HG02588 (cell line): Measurements from ENCODE around the gene SLC25A23.
A peak's percentile ranks its signal among the peaks of the same experiment; 100 is the strongest.
"Not testable (repeated sequence)": the region's sequence is repeated elsewhere in the genome, so short reads cannot be mapped to it uniquely, and the experiment has no call there.

Source experiments
- ATAC-seq: cut with Tn5 transposase; IDR thresholded peaks from one replicate; pipeline ENCODE4 v1.9.1; 2021; ENCODE audit warnings: mild to moderate bottlenecking, moderate library complexity; ENCODE audit not compliant: unreplicated experiment

Gene SLC25A23

DNA sequence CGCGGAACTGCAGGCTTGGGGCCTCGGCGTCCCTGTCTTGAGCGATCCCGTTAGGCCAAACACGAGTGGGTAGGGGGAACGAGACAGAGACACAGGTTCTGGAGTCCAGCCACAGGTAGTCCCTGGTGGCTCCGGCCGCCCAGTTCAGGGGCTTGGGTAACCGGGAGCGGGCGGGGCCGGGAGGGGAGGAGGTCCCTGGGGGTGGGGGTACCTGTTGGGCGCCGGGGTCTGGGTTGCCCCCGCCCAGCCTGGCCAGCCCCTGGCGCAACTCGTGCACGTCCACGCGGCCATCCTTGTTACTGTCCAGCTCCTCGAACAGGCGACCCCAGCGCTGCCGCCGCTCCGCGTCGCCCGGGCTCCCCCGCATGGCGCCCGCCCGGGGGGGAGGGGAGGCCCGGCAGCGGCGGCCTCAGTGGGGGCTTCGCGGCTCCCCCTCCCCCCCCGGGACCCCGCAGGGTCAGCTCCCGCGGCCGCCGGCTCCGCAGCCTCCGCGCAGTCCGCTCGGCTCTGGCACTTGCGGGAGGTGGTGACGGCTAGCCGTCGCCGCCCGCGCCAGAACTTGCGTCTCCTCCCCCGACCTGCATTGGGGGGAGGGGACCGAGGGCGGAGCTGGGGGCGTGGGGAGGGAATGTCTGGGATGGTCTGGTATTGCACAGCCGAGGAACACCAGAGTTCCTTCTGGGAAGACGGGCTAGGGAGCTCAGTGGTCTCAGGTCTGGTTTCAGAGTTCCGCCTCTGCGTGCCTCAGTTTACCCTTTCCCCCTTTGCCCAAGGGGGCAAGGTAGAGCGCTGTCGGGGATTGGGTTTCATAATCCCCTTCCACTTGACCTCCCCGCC is at the start of gene SLC25A23:
Gene SLC25A23 (minus strand): TSS at position 531 of the 837 bp plus-strand sequence. CDS start 164 bp downstream, at position 367.
- ATAC-seq = peak; percentile 36

DNA sequence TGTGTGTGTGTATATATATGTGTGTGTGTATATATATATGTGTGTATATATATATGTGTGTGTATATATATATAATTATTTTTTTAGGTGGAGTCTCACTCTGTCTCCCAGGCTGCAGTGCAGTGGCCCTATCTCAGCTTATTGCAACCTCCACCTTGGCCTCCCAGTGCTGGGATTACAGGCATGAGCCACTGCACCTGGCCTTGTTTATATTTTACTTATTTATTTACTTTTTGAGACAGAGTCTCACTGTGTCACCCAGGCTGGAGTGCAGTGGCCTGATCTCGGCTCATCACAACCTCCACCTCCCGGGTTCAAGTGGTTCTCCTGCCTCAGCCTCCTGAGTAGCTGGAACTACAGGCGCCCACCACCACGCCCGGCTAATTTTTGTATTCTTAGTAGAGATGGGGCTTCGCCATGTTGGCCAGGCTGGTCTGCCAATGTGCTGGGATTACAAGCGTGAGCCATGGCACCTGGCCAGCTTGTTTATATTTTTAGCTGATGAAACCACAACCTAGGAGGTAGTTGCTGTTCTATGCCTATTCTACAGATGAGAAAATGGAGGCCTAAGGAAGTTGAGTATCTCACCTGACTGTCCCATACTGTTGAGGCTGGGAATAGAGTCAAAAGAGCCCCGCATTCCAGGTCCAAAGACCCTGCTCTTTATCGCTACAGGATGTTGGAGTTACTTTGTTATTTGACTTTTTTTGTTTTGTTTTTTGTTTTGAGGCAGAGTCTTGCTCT is 48.6 kb upstream of the SLC25A23 start:
- not testable (repeated sequence) for ATAC-seq

DNA sequence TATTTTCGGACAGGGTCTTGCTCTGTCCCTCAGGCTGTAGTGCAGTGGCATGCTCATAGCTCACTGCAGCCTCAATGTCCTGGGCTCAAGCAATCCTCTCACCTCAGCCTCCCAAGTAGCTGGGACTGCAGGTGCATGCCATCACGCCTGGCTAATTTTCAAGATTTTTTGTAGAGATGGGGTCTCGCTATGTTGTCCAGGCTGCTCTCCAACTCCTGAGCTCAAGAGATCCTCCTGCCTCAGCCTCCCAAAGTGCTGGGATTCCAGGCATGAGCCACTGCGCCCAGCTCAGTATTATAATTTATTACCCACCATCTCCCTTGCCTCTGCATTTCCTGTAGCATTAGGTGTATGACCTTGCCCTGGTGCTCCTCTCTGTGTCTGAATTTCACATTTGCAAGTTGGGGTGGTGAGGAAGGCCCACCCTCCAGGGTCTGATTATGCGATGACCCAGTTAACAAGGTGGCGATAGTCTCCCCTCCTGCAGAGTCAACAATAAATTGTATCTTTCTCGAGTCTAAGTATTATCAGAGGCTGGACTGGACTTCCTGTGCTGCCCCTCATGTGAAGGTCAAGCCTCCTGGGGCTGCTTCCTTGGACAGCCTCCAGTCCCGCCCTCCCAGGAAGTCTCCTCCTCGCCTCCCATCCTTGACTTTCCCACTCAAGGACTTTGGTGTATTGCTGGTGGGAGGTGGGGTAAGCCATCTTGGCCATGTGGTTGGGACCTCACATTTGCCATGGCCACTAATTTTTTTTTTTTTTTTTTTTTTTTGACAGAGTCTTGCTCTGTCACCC is 44.0 kb upstream of the SLC25A23 start:
- no peak for ATAC-seq

DNA sequence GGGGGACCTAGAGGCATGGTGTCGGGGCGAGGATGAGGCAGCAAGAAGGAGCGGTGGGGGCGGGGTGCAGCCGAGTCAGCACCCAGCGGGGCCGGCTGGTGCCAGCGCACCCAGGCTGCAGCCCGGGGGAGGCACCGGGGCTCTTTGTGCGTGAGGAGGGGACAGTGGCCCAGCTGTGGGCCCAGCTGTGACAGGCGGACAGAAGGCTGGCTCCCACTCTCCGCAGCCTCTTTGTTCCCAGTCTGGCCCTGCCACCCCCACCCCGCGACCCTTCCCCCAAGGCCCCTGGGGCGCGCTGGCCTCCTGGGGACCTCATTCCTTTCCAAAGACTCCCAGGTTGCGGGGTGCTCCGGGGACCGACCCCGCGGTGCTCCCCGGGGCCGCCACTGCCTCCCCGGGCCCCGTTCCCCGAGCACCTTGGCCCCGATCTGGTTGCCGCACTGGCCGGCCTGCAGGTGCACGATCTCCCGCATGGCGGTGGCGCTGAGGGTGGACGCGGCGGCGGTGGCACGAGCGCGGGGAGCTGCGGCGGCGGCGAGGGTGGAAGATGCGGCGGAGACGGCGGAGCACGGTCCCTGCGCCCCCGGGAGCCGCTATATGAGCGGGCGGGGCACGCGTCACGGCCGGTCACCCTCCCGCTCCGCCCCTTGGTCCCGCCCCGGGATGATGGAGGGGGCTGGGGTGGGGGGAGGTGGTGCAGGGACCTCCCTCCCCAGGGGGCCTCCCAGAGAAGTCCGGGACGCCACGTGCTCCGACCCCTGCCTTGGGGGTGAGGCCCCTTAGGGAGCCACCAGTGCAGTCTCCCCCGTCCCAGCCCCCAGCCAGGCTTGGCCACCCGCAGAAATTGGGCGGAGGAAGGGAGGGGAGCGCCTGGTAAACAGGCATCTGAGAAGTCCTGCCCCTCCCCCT is 42.4 kb upstream of the SLC25A23 start, which contains the start of gene TUBB4A:
Gene TUBB4A (minus strand): TSS at position 570 of the 909 bp plus-strand sequence. CDS start 97 bp downstream, at position 473.
- ATAC-seq = no peak

DNA sequence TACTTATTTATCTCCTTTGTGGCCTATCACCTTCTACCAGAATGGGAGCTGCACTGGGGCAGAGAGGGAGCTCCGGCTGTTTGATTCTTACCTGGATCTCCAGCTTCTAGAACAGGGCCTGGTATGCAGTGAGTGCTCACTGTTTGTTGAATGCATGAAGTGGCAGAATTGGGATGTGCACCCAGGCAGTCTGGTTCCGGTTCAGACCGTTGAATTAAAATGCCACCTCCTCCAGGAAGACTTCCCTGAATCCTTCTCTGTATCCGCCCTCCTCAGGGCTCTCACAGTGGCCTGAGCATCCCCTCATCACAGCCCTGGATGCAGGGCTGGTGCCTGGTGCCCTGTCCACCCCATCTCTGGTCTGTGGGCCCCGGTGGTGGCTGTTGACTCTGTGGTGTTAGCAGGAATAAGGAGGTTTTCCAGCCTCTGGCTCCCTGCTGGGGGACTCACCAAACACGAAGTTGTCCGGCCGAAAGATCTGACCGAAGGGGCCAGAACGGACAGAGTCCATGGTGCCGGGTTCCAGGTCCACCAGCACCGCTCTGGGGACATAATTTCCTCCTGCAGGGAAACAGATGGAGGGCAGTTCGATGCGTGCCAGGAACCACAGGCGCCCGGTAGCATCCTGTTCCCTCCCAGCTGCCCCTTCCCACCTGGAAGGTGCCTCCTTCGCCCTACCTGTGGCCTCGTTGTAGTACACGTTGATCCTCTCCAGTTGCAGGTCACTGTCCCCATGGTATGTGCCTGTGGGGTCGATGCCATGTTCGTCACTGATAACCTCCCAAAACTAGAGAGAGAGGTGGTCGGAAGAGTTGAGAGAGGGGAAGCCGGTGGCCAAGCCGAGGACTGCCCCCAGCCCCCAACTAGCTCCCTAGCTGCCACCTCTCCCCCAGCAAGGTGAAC is 41.5 kb upstream of the SLC25A23 start:
- ATAC-seq = no peak

DNA sequence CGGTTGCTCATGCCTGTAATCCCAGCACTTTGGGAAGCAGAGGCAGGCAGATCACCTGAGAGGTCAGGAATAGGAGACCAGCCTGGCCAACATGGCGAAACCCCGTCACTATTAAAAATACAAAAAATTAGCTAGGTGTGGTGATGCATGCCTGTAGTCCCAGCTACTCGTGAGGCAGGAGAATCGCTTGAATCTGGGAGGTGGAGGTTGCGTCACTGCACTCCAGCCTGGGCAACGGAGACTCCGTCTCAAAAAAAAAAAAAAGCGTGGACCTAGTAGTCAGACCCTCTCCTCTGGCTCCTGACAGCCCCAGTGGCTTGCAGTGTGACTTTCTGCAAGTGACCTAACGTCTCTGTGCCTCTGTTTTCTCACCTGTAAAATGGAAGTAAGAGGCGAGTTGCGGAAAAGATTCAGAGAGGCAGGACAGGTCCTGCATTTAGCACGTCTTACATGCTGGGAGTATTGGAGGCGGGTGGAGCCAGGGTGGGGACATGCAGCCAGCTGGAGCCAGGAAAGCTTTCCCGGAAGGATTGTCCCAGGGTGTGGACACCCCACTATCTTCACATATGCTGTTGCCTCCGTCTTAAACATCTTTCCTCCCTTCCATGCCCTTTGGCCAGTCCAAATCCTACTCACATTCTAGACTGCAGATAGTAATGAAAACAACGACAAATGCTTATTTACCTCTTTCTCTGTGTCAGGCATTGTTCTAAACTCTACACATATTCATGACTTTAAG is 39.6 kb upstream of the SLC25A23 start:
- no peak for ATAC-seq

DNA sequence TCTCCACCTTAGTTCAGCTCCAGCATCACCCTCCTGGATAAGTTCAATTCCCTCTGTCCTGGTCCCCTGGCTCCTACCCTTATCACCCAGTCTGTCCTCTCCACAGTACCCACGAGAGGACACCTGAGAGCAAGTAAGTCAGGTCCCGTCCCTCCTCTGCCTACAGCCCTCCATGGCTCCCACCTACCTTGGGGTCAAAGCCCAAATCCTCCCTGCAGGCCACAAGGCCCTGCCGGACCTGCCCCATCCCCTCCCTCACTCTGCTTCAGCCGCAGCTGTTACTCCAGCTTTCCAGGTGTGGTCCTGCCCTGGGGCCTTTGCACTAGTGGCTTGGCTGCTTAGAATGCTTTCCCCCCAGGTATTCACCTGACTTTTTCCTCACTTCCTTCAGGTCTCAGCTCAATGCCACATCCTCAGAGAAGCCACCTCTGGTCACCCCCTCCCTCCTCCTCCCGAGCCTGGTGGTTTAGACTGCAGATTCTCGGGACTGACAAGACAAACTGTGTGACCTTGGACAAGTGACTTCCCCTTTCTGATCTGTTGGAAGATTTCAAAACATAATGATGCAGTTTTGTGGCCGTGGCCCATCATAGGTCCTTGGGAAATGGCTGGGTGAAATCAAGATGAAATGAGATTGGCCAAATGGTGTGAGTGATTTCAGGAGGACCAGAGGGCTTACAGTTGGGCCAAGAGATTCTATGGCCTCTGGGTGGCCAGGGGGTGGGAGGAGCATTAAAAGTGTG is 38.9 kb upstream of the SLC25A23 start:
- ATAC-seq = no peak

DNA sequence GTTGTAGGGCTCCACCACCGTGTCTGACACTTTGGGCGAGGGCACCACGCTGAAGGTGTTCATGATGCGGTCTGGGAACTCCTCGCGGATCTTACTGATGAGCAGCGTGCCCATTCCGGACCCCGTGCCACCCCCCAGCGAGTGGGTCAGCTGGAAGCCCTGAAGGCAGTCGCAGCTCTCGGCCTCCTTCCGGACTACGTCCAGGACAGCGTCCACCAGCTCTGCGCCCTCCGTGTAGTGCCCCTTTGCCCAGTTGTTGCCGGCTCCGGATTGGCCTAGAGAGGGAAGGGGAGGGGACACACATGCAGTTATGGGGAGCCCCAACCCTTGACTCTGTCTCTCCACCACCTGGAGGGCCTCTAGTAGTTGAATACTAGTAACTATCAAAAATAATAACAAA is 36.4 kb upstream of the SLC25A23 start:
- no peak for ATAC-seq

DNA sequence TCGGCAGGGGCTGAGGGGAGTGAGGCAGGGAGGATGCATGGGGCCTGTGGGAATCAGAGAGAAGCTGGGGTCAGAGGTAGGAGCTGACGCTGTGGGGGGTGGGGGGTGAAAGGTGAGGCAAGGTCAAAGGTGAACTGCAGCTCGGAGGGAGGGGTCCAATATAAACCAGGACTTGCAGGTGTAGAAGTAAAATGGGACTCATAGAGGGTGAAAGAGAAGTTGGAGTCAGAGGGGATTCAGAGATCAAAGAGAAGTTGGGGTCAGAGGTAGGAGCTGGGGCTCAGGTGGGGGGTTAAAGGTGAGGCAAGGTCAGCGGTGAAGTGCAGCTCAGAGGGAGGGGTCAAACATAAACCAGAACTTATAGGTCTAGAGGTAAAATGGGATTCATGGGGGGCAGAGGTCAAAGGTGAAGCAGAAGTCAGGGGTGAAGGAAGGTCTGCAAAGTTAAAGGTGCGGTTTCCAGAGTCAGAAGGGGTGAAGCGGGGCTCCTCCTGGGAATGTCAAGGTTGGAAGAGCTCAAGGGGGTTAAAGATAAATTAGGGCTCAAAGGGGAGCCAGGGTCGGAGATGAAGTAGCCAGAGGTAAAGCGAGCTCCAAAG is 34.9 kb upstream of the SLC25A23 start:
- no peak for ATAC-seq

DNA sequence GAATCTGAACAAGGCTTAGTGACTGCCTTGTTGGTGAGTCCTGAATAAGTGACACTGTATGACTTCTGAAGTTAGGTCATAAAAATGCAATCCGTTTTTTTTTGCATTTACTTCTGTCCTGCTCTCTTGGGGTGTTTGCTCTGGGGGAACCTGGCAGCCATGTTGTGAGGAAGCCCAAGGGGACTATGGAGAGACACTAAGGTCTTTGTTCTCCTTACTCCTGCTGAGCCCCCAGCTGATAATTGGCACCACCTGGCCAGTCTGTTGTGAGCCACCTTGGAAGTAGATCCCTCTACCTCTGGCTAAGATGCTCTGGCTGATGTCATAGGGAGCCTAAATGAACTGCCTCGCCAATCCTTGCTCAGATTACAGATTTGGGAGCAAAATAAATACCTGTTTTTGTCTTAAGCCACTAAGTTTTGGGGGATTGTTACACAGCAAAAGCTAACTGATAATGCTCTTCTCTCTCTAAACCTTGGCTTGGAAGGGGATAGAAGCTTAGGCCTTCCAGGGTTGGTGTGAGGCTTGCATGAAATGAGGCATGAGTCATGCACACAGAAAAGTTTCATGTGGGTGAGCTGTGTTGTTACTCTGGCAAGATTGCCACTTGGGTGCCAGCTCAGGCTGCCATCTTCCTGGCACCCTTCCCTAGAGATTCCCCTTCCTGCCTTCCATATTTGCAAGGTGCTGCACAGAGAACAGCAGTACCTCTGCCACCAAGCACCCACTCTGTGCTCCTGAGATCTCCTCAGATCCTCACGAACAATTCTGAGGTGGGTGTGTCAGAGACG is 32.4 kb upstream of the SLC25A23 start:
- no peak for ATAC-seq

DNA sequence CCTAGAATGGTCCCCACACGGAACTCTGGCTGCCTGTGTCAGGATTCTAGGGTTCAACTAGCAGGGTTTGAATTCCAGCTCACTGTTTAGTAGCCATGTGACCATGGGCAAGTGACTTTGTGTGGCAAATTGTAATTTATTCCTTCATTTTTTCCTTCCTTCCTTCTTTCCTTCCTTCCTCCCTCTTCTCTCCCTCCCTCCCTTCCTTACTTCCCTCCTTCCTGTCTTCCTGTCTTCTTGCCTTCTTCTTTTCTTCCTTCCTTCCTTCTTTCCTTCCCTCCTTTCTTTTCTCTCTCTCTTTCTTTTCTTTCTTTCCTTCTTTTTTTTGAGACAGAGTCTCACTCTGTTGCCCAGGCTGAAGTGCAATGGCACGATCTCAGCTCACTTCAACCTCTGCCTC is 30.5 kb upstream of the SLC25A23 start:
- no peak for ATAC-seq

DNA sequence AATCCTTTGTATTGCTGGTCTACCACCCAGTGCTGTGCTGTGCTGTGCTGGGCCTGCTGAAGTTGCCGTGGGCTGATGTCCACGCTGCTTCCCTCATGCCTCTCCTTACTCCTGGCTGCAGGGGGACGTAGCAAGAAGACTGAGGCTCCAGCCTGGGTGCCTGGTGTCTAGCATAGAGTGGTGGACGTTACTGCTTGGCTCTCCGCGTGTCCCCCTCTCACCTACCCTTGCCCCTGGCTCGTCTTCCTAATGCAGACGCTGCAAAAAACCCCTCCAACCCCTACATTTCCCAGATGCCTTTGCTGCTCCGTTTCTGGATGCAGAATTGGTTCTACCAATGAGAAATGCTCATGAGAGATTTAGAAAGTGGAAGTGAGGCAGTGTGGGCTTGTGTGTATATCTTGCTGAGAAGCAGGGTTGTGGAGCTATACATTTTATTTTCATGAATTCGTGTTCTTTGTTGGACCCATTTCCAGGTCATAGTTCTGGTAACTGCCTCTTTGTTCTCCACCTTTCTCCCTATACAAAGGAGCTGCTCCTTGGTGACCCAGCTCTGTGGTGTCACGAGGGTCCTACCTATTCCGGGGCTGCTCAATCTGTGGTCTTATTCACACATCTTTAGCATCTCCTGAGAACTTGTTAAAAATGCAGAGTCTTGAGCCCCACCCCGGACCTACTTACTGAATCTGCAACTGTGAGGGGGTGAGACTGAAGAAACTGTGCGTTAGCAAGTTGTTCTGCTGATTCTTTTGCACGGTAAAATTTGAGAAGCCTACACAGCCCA is 29.9 kb upstream of the SLC25A23 start:
- no peak for ATAC-seq

DNA sequence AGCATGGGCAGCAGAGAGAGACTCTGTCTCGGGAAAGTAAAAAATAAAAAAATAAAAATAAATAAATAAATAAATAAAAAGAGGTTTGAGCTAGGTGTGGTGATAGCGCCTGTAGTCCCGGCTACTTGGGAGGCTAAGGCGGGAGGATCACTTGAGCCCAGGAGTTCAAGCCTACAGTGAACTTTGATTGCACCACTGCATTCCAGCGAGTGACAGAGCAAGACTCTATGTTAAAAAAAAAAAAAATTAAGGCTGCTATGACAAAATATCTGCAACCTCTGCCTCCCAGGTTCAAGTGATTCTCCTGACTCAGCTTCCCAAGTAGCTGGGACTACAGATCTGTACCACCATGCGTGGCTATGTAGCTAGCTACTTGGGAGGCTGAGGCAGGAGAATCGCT is 25.2 kb upstream of the SLC25A23 start:
- ATAC-seq = no peak

DNA sequence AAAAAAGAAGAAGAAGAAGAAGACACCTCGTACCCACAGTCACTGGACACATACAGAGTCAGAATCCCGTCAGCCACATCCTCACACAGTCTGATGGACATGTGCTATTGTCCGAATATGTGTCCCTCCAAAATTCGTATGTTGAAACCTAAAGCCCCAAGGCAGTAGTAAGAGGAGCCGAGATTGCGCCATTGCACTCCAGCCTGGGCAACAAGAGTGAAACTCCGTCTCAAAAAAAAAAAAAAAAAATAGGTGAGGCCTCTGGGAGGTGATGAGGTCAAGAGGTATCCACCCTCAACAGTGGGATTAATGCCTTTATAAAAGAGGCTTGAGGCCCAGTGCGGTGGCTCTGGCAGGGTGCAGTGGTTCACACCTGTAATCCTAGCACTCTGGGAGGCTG is 24.6 kb upstream of the SLC25A23 start:
- no peak for ATAC-seq

DNA sequence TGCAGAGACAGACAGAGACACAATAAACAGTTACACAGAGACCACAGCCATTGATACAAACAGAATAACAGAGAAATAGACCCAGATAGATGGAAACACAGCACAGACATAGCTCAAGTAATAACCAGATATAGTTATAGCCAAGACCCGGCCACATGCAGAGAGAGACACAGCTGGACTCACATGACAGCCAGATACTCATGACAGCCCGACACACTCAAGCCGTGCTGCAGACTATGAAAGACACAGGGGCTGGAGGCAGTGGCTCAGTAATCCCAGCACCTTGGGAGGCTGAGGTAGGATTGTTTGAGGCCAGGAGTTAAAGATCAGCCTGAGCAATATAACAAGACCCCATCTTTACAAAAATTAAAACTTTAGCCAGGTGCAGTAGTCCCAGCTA is 23.6 kb upstream of the SLC25A23 start:
- no peak for ATAC-seq

DNA sequence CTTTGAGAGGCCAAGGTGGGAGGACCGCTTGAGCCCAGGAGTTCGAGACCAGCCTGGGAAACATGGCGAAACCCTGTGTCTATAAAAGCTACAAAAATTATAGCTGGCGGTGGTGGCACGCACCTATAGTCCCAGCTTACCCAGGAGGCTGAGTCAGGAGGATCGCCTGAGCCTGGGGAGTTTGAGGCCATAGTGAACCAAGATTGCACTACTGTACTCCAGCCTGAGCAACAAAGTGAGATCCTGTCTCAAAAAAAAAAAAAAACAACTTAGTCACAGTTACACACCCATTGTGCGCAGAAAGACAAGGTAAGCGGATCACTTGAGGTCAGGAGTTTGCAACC is 22.7 kb upstream of the SLC25A23 start:
- no peak for ATAC-seq
